Endothelial cell of umbilical vein (primary cell): ENCODE data around the gene GULP1.

Source experiments
- GATA2 ChIP-seq: IDR thresholded peaks from 2 replicates; pipeline ENCODE4 v1.7.0; 2011; ENCODE audit warnings: low read depth, mild to moderate bottlenecking, moderate library complexity, mixed read lengths, low read length; ENCODE audit not compliant: insufficient read length, insufficient read depth
- JUN ChIP-seq: IDR thresholded peaks from 2 replicates; pipeline ENCODE4 v1.6.1; 2011; ENCODE audit warnings: borderline replicate concordance, low read depth; ENCODE audit not compliant: insufficient read length, insufficient read depth
- MYC ChIP-seq: IDR thresholded peaks from one replicate; pipeline ENCODE4 v1.6.1; 2011; ENCODE audit warnings: mild to moderate bottlenecking, low read depth, low read length
- POLR2A ChIP-seq: IDR thresholded peaks from 2 replicates; pipeline ENCODE4 v1.6.1; 2012; ENCODE audit warnings: low read depth, mild to moderate bottlenecking, control low read depth, low read length
- POLR2AphosphoS5 ChIP-seq: IDR thresholded peaks from 2 replicates; pipeline ENCODE4 v1.6.1; 2012; ENCODE audit warnings: low read depth, mild to moderate bottlenecking, control low read depth, low read length, moderate library complexity; ENCODE audit not compliant: insufficient read depth
- TF ChIP-seq, protein P1 (sequence below), 2 donors: IDR thresholded peaks; 1 replicate in 1 of 2; 2 replicates in 1 of 2; pipeline ENCODE4 v1.5.1; 2011; ENCODE audit warnings: low read length in 2 of 2, mild to moderate bottlenecking in 2 of 2, moderate library complexity in 2 of 2, control low read depth in 1 of 2, inconsistent platforms in 1 of 2, low read depth in 1 of 2; ENCODE audit not compliant: insufficient read depth in 1 of 2; ENCODE audit errors: extremely low read depth in 1 of 2
- TF ChIP-seq, protein P2 (sequence below): IDR thresholded peaks from 2 replicates; pipeline ENCODE4 v1.6.1; 2011; ENCODE audit not compliant: insufficient read depth, insufficient read length

DNA sequence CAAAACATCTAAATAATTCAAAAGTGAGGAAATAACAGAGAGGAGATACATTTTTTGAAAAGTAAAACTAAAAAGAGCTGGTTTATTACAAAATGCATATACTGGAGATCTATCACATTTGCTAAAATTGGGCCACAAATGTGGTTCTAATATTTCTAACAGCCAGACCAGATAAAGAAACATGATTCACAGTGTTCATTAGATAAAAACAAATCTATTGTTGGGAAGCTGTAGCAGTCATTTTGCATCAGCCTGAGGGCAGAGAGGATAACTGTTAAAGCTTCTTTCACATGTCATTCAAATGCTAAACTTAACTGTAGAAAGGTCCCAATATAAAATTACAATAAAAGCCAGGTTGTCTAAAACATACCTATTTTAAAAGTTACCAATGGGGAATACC, 148.3 kb downstream of the GULP1 start:
- TF ChIP-seq, protein P1, sequence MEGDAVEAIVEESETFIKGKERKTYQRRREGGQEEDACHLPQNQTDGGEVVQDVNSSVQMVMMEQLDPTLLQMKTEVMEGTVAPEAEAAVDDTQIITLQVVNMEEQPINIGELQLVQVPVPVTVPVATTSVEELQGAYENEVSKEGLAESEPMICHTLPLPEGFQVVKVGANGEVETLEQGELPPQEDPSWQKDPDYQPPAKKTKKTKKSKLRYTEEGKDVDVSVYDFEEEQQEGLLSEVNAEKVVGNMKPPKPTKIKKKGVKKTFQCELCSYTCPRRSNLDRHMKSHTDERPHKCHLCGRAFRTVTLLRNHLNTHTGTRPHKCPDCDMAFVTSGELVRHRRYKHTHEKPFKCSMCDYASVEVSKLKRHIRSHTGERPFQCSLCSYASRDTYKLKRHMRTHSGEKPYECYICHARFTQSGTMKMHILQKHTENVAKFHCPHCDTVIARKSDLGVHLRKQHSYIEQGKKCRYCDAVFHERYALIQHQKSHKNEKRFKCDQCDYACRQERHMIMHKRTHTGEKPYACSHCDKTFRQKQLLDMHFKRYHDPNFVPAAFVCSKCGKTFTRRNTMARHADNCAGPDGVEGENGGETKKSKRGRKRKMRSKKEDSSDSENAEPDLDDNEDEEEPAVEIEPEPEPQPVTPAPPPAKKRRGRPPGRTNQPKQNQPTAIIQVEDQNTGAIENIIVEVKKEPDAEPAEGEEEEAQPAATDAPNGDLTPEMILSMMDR (IDR thresholded peaks at IDR 0.05; ENCODE audit: extremely low read depth in 1 of 2, insufficient read depth in 1 of 2, low read depth in 1 of 2, low read length in 2 of 2) = no peak
- TF ChIP-seq, protein P2, sequence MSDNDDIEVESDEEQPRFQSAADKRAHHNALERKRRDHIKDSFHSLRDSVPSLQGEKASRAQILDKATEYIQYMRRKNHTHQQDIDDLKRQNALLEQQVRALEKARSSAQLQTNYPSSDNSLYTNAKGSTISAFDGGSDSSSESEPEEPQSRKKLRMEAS = no peak
- TF ChIP-seq POLR2AphosphoS5 = no peak
- no peak for TF ChIP-seq POLR2A
- no peak for TF ChIP-seq MYC
- no peak for TF ChIP-seq GATA2
- no peak for TF ChIP-seq JUN
